Measurements from ENCODE around the gene GNAQ.

DNA sequence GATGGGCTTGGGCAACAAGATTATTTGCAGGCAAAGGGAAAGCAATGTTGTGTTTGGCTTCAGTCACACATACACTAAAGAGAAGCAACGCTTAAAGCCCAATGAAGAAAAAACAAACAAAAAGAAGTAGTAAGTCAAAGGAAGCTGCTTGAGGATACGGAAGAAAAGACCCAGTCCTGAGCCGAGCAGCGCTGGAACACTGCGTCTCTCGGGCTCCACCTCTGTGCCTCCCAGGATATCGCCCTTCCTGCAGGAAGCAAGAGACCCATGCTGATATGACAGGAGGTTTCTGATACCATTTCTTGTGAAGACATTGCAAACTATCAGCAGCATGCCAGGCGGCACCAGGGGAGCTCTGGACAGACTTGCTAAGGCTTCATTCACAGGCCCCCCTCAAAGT is 9.9 kb downstream of the GNAQ start:
- no peak for TF ChIP-seq POLR2A (IDR thresholded peaks at IDR 0.05; ENCODE audit: low read depth, low read length)
- TF ChIP-seq CTCF (conservative IDR thresholded peaks at IDR 0.05; ENCODE audit: low read depth, low read length), result no peak
- no peak for TF ChIP-seq MXI1 (IDR thresholded peaks at IDR 0.05; ENCODE audit: borderline replicate concordance, low read depth, low read length)
- TF ChIP-seq RCOR1 (IDR thresholded peaks at IDR 0.05; ENCODE audit: insufficient replicate concordance, low read length), result no peak
- no peak for TF ChIP-seq CHD1 (IDR thresholded peaks at IDR 0.05; ENCODE audit: low read depth, low read length)
- no peak for TF ChIP-seq RAD21 (IDR thresholded peaks at IDR 0.05; ENCODE audit: low read length)
- no peak for TF ChIP-seq SMC3 (IDR thresholded peaks at IDR 0.05; ENCODE audit: low read depth, low read length)
- TF ChIP-seq USF2 (IDR thresholded peaks at IDR 0.05; ENCODE audit: low read depth, low read length), result no peak

Measured in IMR-90 (cell line).